WTC11 (cell line): ENCODE data around the gene LENG1. TPM values are rescaled to one million over a fixed set of nuclear protein-coding genes. Genes with fewer than 3 reads are reported as not detected.

Experiments used
- ATAC-seq: fragments of 200-7000 bp; cut with Tn5 transposase; 2 replicates; pipeline ENCODE4 v1.10.0; 2021; ENCODE audit warnings: mild to moderate bottlenecking, moderate library complexity
- CTCF ChIA-PET: fragments of 300-600 bp; sonication (Branson Sonifier 250); formaldehyde crosslinking; loops from one replicate; lab custom pipeline; 2021; ENCODE audit warnings: antibody characterized with exemption; lab: Charles Lee
- POLR2A ChIA-PET: fragments of 350-600 bp; sonication (Branson Sonifier 250); formaldehyde crosslinking; loops from one replicate; lab custom pipeline; 2021; ENCODE audit warnings: antibody characterized with exemption; lab: Charles Lee
- DNase-seq: peaks from one replicate; pipeline ENCODE4 v3.0.0; 2021; ENCODE audit warnings: low spot score
- H3K27ac Mint-ChIP-seq: 2 replicates; pipeline ENCODE4 v1.8.0; 2021; ENCODE audit warnings: mixed read lengths
- H3K27me3 Mint-ChIP-seq: 2 replicates; pipeline ENCODE4 v1.8.0; 2021; ENCODE audit warnings: low read depth, mild to moderate bottlenecking, moderate library complexity, mixed read lengths
- H3K36me3 Mint-ChIP-seq: 2 replicates; pipeline ENCODE4 v1.8.0; 2021; ENCODE audit warnings: mixed read lengths
- H3K4me1 Mint-ChIP-seq: 2 replicates; pipeline ENCODE4 v1.8.0; 2022; ENCODE audit warnings: mixed read lengths
- H3K4me3 Mint-ChIP-seq: 2 replicates; pipeline ENCODE4 v1.8.0; 2021; ENCODE audit warnings: mild to moderate bottlenecking, moderate library complexity, mixed read lengths
- H3K9me3 Mint-ChIP-seq: 2 replicates; pipeline ENCODE4 v1.8.0; 2021; ENCODE audit warnings: mixed read lengths
- AR ChIP-seq: fragments of 250-450 bp; sonication (Bioruptor Pico); IDR thresholded peaks from 2 replicates; pipeline ENCODE4 v1.9.0; 2021; ENCODE audit warnings: mild to moderate bottlenecking
- CTCF ChIP-seq: fragments of 200-600 bp; IDR thresholded peaks from 2 replicates; pipeline ENCODE4 v1.8.0; 2022; ENCODE audit warnings: antibody characterized with exemption
- ETV6 ChIP-seq: sonication (generic); formaldehyde crosslinking; IDR thresholded peaks from 2 replicates; pipeline ENCODE4 v1.8.1; 2022; ENCODE audit warnings: mild to moderate bottlenecking, missing genetic modification reagents
- HMGXB4 ChIP-seq: sonication (generic); formaldehyde crosslinking; IDR thresholded peaks from 2 replicates; pipeline ENCODE4 v1.8.1; 2023; ENCODE audit warnings: mild to moderate bottlenecking, moderate library complexity, missing genetic modification reagents
- OVOL2 ChIP-seq: fragments of 250-450 bp; sonication (Bioruptor Pico); IDR thresholded peaks from 2 replicates; pipeline ENCODE4 v1.9.0; 2021; ENCODE audit warnings: mild to moderate bottlenecking, borderline replicate concordance
- PRDM15 ChIP-seq: sonication (generic); formaldehyde crosslinking; IDR thresholded peaks from 2 replicates; pipeline ENCODE4 v1.8.0; 2022; ENCODE audit warnings: missing genetic modification reagents
- RORB ChIP-seq: fragments of 250-450 bp; sonication (Bioruptor Pico); IDR thresholded peaks from 2 replicates; pipeline ENCODE4 v1.9.0; 2021; ENCODE audit warnings: mild to moderate bottlenecking
- TEAD4 ChIP-seq: sonication (generic); formaldehyde crosslinking; IDR thresholded peaks from 2 replicates; pipeline ENCODE4 v1.8.0; 2022; ENCODE audit warnings: mild to moderate bottlenecking, missing genetic modification reagents
- ZNF396 ChIP-seq: fragments of 250-450 bp; sonication (Bioruptor Pico); IDR thresholded peaks from 2 replicates; pipeline ENCODE4 v1.8.0; 2021; ENCODE audit warnings: mild to moderate bottlenecking, moderate library complexity, borderline replicate concordance
- ZNF416 ChIP-seq: fragments of 250-450 bp; sonication (Bioruptor Pico); IDR thresholded peaks from 2 replicates; pipeline ENCODE4 v1.9.0; 2021; ENCODE audit warnings: mild to moderate bottlenecking, inconsistent platforms
- ZNF423 ChIP-seq: fragments of 250-450 bp; sonication (Bioruptor Pico); IDR thresholded peaks from 2 replicates; pipeline ENCODE4 v2.1.2; 2022; ENCODE audit warnings: mild to moderate bottlenecking, moderate library complexity
- total RNA-seq: library from RNA; stranded (reverse); gene quantifications from 3 replicates; pipeline ENCODE4 v1.2.3, GENCODE V29; 2021

LENG1 gene
- total RNA-seq, 1 experiment from 2014 or later, result 4.9 TPM

GRCh38 chr19:54165222-54165621 is 5.7 kb upstream of the LENG1 start:
- no peak overlapping the region for H3K27ac Mint-ChIP-seq
- ATAC-seq (no peak), DNase-seq (no peak)
- POLR2A ChIA-PET, result interaction anchor here (0.9 kb wide), 2 partner anchors 8 to 36 kb away, joined by 3 to 5 read pairs; partner anchors contain the start of gene TMC4
- TF ChIP-seq ZNF416 (CRISPR knock-in tag), result no peak
- TF ChIP-seq RORB (CRISPR knock-in tag), result no peak
- TF ChIP-seq OVOL2, result no peak
- TF ChIP-seq ZNF396, result no peak
- TF ChIP-seq CTCF, result no peak
- TF ChIP-seq TEAD4, result no peak
- H3K4me3 Mint-ChIP-seq, result no peak overlapping the region
- CTCF ChIA-PET, result interaction anchor here (0.9 to 2.9 kb wide), 6 partner anchors 8 to 101 kb away, joined by 5 to 14 read pairs (median 8); partner anchors contain the start of genes CNOT3, MBOAT7 and TMC4
- H3K9me3 Mint-ChIP-seq, result no peaks in the 10 kb centered on the region
- peaks cover 43% of the 10 kb centered on the region for H3K27me3 Mint-ChIP-seq
- peaks cover 27% of the 10 kb centered on the region for H3K4me1 Mint-ChIP-seq
- no peaks in the 10 kb centered on the region for H3K36me3 Mint-ChIP-seq

- Mint-ChIP-seq H3K4me3 (peak overlapping the region; percentile 78), H3K27ac (no peak overlapping the region)
- TF ChIP-seq HMGXB4 (CRISPR knock-in tag) (0 out of 2 replicates have a peak, but pooled peaks have one; percentile 17), AR (CRISPR knock-in tag) (no peak), ZNF423 (CRISPR knock-in tag) (no peak), ETV6 (0 out of 2 replicates have a peak, but pooled peaks have one; percentile 32), PRDM15 (CRISPR knock-in tag) (peak; percentile 89)
- TF ChIP-seq, all 79 proteins: peak for 3
- Mint-ChIP-seq H3K9me3 (no peaks in the 10 kb centered on the region), H3K4me1 (peaks cover 27% of the 10 kb centered on the region), H3K27me3 (peaks cover 43% of the 10 kb centered on the region), H3K36me3 (no peaks in the 10 kb centered on the region)
- DNase-seq, result peak; percentile 98
- ATAC-seq, result peak; percentile 66
- ChIA-PET CTCF (interaction anchor here (0.5 to 2.9 kb wide), 12 partner anchors 9 to 240 kb away, joined by 3 to 14 read pairs (median 4); partner anchors contain the start of genes CNOT3, MBOAT7 and TMC4), POLR2A (interaction anchor here (0.6 to 0.9 kb wide), 5 partner anchors 9 to 226 kb away, joined by 3 to 7 read pairs (median 5); partner anchors contain the start of genes MBOAT7 and TMC4)
These were observed 5.0 kb upstream of the LENG1 start for GRCh38 chr19:54164369-54165068.
